ENCODE data around the gene HK2.
"Not testable (repeated sequence)": the region's sequence is repeated elsewhere in the genome, so short reads cannot be mapped to it uniquely, and the experiment has no call there.

HK2 gene

GRCh38 chr2:74834792-74835755 is 1.1 kb downstream of the HK2 start:
- DNase-seq, result peak in 6 of 58 donors; percentile 6 to 37 (median 12)

DNA sequence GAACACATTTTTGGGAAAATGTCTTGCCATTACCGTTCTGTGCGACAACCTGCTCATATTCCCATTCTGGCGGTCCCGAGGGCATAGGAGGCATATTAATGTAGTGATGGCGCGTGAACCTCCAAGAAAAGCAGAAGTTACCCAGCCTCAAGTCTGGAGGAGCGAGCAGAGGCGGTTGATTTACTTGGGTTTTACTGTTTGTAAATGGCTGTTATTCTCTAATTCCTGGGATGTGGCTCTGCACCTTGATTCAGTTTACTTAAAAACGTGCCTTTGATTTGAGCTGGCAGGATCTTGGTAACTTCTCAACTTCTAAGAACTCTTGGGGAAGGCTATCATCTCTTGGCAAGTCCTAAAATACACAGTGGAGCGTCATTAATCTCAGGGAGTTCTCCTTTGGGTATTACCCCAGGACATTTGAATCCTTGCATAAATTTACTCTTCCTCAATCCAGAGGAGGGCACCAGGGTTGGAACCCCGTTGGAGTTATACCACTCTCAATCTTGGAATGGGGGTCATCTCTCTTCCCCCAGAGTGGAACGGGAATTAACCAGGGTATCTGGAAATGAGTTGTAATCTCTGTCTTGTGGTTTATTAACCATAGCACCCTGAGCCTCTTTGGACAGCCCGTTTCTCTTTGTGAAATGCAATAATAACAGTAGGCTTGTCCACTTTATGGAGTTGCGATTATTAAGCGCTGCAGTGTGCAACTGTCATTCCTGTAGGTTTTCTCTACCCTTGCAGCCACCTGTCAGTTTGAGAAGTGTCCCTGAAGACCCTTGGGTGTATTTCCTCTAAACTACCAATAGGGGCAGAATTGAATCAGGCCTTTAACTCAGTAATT is 2.1 kb downstream of the HK2 start:
- DNase-seq, result peak in 1 of 58 donors; percentile 25

DNA sequence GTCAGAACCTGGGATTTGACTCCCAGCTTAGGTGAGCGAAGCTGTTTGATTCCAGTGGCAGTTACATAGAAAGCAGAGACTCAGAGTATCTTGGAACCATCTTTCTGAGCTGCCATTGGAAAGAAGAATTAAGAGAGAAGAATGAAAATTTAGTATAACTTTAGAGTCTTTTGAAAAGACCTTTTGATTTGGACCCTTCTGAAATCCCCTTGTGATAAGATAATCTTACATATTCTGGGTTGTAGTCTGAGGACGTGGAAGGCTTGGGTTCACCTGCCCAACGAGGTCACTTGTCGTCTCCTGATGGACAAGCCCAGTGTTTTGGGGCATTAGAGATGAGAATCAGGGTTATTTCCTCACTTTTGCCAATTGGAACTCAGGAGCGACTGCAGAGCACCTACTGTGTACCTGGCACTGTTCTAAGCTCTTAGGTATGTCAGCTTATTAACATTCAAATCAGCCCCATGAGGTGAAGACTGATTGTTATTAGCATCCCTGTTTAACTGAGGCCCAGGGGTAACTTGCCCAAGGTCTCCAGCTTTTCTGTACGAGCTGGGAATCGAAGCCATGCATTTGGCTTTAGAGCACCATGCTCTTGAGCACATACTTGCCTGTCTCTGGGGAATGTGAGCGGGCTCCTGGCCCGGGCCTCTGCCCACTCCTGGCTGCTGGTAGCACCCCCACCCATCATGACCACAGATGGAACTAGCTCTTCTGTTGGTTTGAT is 2.9 kb downstream of the HK2 start:
- no peak for DNase-seq

DNA sequence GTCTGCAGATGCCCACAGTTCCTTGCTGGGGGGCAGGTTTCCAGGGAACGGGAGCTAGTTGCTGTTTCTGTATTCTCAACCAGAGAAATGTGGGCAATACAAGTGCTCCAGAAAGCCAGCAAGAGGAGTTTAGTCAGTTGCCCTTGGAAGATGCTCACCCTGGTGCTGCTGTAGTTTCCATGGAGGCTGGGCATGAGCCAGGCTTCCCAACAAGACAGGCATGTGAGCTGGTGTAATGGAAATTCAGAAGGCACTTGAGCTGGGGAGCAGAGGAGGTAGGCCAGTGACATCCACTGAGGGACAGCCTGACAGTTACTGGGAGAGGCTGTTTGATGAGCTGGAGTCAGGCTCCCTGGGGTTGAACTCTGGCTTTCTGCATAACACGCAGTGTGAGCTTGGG is 7.7 kb downstream of the HK2 start:
- DNase-seq, result peak in 7 of 58 donors; percentile 8 to 60 (median 20)

DNA sequence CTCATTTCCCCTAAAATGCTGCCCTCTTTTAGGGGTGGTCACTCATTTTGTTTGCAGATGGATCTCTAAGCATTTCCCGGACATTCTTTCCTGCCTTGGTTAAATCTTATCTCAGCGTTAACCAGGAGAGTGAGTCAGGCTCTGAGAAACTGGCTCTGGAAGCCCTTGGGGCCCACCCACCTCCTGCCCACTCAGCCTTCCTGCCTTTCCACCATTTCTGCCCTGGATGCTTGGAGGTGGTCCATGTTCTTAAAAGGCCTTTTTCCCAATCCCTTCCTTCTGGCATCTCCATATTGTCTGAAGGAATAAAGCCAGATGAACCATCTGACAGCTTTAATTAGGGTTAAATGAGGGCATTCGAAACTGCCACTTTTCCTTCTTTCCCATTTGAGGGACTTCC is 9.5 kb downstream of the HK2 start:
- peak in 2 of 58 donors; percentile 2 to 9 for DNase-seq

DNA sequence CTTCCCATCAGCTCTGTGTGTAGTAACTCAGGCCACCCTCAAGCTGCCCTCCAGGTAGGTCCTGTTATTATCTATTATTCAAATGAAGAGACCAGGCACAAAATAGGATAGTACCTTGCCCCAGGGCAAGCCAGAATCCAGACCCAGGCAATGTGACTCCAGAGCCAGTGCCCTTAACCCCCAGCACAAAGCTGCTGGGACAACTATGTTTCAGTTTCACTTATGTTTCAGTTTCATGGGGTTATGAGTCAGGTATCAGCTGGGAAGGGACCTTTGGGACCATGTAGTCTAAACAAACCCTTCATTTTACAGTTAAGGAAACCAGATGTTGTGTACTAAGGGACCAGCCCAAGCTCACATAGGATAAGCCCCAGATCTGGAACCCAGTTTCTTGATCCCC is 10.0 kb downstream of the HK2 start:
- no peak for DNase-seq

GRCh38 chr2:74844752-74845151 is 10.8 kb downstream of the HK2 start:
- no peak for DNase-seq

GRCh38 chr2:74845217-74845751 is 11.4 kb downstream of the HK2 start:
- peak in 30 of 58 donors; percentile 5 to 63 (median 37) for DNase-seq

DNA sequence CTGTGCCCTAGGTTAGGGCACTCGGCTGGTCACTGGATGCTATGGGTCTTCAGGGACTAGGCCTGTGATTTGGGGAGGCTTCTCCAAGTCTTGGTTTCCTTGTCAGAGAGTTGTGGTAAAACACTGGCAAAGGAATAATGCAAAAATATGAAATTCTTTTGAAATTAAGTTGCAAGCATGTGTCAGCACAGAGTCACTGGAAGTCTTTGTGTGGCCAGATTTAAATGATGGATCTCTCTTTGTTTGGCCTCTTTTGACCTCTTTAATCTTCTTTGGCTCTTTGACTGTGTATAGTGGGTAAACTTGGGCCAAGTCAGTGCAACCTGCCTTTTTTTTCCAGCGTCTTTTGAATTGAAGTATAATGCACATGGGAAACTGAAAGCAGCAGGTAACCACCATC is 12.1 kb downstream of the HK2 start:
- no peak for DNase-seq

DNA sequence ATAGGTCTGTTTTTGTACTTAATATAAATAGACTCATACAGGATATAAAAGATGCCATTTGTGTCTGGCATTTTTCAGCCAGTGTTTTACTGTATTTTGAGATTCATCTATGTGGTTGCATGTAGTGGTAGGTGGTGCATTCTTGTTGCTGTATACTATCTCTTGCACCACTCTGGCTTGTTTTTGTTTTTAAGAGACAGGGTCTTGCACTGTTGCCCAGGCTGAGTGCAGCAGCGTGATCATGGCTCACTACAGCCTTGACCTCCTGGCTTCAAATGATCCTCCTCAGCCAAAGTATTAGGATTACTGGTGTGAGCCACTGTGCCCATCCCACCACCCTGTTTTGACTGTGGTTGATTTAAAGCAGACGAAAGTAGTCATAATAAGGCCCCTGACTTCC is 12.6 kb downstream of the HK2 start:
- DNase-seq, result no peak

- DNase-seq, result no peak
Measured at GRCh38 chr2:74847070-74847858, 13.3 kb downstream of the HK2 start.

DNA sequence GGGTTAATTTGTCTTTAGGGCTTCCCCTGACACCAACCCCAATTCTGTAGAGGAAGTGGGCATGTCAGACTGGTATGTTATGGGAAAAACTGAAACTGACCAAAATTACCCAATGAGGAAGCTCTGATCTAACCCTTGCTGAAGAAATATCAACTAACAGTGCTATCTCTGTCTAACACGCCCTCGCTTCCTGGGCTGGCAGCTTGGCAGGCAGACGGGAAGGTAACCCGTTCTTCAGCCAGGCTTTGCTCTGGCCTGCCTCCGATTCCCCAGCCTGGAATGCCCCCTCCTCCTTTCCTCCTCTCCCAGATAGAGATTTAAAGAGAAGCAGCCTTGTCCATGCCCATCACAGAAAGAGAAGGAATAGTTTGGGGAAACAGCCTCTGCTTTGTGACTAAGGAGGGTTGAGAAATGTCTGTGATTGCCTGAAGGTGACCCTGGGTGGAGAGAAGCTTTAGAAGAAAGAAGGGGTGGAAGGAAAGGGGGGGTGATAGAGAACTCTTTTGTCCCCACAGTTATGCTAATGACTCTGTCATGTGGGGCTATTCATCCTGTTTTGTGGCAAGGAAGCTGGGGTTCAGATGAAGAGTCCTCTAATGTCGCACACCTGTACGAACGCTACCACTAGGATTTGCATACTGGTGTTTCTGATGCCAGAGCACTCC is 15.4 kb downstream of the HK2 start:
- peak in 7 of 58 donors; percentile 2 to 31 (median 10) for DNase-seq

GRCh38 chr2:74850496-74851190 is 16.7 kb downstream of the HK2 start:
- DNase-seq, result no peak

DNA sequence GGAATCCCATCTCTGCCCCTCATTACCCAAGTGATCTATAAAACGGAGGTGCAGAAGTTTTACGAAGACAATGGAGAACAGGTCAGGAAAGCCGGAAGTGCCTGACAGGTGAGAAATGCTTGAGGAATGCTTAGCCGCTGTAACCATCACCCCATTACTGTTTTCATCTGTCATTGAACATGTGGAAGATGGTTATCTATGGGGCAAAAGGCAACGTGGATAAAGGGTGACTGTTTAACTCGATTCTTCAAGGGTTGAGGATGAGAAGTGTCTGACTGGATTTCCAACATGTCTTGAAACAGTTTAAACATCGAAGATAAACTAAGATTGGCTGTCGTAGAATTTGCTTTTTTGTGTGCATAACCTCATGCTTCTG is 17.3 kb downstream of the HK2 start:
- DNase-seq, result no peak

DNA sequence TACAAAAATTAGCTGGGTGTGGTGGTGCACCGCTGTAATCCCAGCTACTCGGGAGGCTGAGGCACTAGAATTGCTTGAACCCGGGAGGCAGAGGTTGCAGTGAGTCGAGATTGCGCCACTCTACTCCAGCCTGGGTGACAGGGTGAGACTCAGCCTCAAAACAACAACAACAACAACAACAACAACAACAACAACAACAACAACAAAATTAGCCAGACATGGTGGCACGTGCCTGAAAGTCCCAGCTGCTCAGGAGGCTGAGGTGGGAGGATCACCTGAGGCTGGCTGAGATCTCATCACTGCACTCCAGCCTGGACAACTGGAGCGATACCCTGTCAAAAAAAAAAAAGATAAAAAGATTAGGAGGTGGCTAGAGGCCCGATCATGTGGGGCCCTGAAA is 19.4 kb downstream of the HK2 start:
- DNase-seq, result not testable (repeated sequence)

DNA sequence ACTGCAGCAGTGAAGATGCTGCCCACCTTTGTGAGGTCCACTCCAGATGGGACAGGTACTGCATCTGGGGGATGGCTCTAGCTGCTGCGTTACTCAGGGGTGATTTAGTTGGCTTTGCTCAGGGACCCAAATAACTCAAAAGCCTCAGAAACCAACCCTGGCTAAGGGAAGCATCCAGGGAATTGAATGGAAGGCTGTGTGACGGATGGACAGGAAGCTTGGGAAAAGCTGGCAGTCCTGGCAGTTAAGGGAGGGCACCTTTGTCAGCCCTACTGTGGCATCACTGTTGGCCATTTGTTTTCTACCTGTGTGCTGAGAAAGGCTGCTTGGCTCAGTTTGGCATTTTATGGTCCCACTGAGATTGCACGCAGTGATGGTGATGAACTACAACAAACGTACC is 20.5 kb downstream of the HK2 start:
- no peak for DNase-seq

DNA sequence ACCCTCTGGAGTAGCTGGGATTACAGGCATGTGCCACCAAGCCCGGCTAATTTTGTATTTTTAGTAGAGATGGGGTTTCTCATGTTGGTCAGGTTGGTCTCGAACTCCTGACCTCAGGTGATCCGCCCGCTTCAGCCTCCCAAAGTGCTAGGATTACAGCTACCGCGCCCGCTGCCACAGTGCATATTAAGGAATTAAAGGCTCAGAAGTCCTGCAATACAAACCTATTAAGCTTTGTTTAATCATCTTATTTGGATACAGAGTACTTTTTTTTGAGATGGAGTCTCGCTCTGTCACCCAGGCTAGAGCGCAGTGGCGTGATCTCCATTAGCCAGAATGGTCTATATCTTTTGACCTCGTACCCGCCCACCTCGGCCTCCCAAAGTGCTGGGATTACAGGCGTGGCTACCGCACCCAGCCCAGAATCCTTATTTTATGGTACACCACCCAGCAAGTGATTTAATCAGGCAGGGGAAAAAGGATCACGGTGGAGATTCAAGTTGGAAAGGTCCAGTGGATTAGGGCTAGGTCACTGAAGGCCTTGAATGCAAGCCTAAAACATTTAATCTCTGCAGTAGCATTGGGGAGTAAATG is 21.3 kb downstream of the HK2 start:
- DNase-seq, result not testable (repeated sequence)

DNA sequence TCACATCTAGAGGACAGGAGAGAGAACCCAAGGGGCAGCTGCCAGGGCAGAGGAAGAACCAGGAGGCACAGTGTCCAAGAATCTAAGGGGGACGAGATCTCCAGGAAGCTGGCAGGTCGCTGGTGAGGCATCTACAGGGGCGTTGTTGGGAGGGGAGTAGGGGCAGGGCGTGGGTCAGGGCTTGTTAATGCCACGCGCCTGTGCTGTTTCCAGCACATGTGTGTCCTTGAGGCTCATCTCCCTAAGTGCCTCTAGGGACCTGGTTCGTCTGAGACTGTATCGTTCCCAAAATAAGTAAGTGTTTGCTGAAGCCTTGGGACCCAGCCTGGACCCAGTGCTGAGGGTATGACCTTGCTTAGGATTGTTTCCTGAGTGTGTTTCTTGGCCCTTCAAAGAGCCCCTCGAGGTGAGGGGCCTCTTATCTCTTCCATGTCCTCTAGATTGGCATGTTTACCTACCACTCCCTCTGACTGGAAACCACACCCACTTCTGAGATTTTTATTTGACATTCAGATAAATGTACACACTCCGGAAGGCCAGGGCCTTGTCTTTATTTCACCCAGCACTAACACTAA is 22.2 kb downstream of the HK2 start:
- no peak for DNase-seq

Data from anterior cingulate cortex (tissue), 58 donors.